Mammary epithelial cell (primary cell): Measurements from ENCODE around the gene PBOV1.

ENCODE experiments used
- EZH2 ChIP-seq: IDR thresholded peaks from 2 replicates; pipeline ENCODE4 v1.6.1; 2012; ENCODE audit warnings: low read length, inconsistent platforms, borderline replicate concordance
- TF ChIP-seq, protein P1 (sequence below), 2 donors: IDR thresholded peaks in 1 of 2; conservative IDR thresholded peaks in 1 of 2; 2 replicates each; pipeline ENCODE4 v1.5.1; 2011 to 2012; ENCODE audit warnings: inconsistent platforms in 2 of 2, low read length in 2 of 2, mild to moderate bottlenecking in 2 of 2, control low read depth in 1 of 2, low read depth in 1 of 2; ENCODE audit not compliant: insufficient read depth in 1 of 2; ENCODE audit errors: extremely low read depth in 1 of 2

DNA sequence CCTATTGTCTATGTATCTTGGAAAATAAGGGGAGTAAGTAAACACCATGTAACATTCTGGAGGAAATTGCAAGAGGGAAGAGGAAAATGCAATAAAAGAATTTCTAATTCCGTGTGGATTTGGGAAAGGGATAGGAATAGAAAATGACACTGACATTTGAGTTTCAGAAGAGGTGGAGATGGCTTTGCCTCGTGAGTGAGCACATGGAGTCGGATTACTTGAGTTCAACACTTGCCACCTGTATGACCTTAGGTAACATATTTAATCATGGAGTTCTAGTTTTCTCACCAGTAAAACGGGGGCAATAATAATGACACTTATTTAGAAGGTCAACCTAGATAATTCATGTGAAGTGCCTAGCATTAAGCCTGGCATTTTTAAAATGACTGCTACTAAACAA, 10.8 kb upstream of the PBOV1 start:
- TF ChIP-seq, protein P1, sequence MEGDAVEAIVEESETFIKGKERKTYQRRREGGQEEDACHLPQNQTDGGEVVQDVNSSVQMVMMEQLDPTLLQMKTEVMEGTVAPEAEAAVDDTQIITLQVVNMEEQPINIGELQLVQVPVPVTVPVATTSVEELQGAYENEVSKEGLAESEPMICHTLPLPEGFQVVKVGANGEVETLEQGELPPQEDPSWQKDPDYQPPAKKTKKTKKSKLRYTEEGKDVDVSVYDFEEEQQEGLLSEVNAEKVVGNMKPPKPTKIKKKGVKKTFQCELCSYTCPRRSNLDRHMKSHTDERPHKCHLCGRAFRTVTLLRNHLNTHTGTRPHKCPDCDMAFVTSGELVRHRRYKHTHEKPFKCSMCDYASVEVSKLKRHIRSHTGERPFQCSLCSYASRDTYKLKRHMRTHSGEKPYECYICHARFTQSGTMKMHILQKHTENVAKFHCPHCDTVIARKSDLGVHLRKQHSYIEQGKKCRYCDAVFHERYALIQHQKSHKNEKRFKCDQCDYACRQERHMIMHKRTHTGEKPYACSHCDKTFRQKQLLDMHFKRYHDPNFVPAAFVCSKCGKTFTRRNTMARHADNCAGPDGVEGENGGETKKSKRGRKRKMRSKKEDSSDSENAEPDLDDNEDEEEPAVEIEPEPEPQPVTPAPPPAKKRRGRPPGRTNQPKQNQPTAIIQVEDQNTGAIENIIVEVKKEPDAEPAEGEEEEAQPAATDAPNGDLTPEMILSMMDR (conservative IDR thresholded peaks at IDR 0.05 in 1 of 2, IDR thresholded peaks at IDR 0.05 in 1 of 2; ENCODE audit: extremely low read depth in 1 of 2, insufficient read depth in 1 of 2, low read depth in 1 of 2, low read length in 2 of 2) = no peak
- no peak for TF ChIP-seq EZH2
